OCI-LY3 (cell line): ENCODE results near the gene RPSA.

Experiments
- EZH2phosphoT487 ChIP-seq: fragments of 200-600 bp; shearing (Covaris generic); IDR thresholded peaks from 2 replicates; pipeline ENCODE4 v1.6.1; 2018; ENCODE audit warnings: antibody characterized with exemption, mixed run types, low read depth
- TF ChIP-seq, protein P1 (sequence below): fragments of 200-600, 300-600 bp; sonication (generic); IDR thresholded peaks from 2 replicates; pipeline ENCODE4 v1.5.1; 2014; ENCODE audit warnings: antibody characterized with exemption, low read length, low read depth

GRCh38 chr3:39358333-39358732 lies 48.2 kb upstream of the RPSA start:
- TF ChIP-seq, protein P1, sequence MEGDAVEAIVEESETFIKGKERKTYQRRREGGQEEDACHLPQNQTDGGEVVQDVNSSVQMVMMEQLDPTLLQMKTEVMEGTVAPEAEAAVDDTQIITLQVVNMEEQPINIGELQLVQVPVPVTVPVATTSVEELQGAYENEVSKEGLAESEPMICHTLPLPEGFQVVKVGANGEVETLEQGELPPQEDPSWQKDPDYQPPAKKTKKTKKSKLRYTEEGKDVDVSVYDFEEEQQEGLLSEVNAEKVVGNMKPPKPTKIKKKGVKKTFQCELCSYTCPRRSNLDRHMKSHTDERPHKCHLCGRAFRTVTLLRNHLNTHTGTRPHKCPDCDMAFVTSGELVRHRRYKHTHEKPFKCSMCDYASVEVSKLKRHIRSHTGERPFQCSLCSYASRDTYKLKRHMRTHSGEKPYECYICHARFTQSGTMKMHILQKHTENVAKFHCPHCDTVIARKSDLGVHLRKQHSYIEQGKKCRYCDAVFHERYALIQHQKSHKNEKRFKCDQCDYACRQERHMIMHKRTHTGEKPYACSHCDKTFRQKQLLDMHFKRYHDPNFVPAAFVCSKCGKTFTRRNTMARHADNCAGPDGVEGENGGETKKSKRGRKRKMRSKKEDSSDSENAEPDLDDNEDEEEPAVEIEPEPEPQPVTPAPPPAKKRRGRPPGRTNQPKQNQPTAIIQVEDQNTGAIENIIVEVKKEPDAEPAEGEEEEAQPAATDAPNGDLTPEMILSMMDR: no peak
- TF ChIP-seq EZH2phosphoT487: no peak
